Hindlimb muscle (tissue), 1 donor: ENCODE results near the gene STAT5A. TPM values are rescaled to one million over a fixed set of nuclear protein-coding genes. Genes with fewer than 3 reads are reported as not detected.
A peak's percentile ranks its signal among the peaks of the same experiment; 100 is the strongest.
"Not testable (repeated sequence)": the region's sequence is repeated elsewhere in the genome, so short reads cannot be mapped to it uniquely, and the experiment has no call there.

ENCODE experiments used
- DNase-seq: peaks from one replicate; pipeline ENCODE4 v3.0.0-alpha.2; 2013
- polyA plus RNA-seq: library from polyadenylated mRNA; unstranded; fragments of 120-200 nt; gene quantifications from one replicate; pipeline ENCODE4 v1.2.1, GENCODE V29; 2013; ENCODE audit not compliant: insufficient read length

Gene STAT5A
- 22.1 TPM for polyA plus RNA-seq

GRCh38 chr17:42287977-42288802 lies at the start of gene STAT5A:
Gene STAT5A (plus strand): TSS chr17:42288498. CDS start chr17:42289412, 914 bp downstream.
- peak; percentile 91 for DNase-seq

- DNase-seq: not testable (repeated sequence)
These were observed 48.7 kb upstream of the STAT5A start for GRCh38 chr17:42239576-42239975.

- DNase-seq: no peak
These were observed 48.1 kb upstream of the STAT5A start for GRCh38 chr17:42240201-42240600.

- not testable (repeated sequence) for DNase-seq
These were observed 47.4 kb upstream of the STAT5A start for GRCh38 chr17:42240863-42241262.

GRCh38 chr17:42241871-42242270 lies 46.4 kb upstream of the STAT5A start:
- DNase-seq: no peak

- no peak for DNase-seq
These were observed 44.8 kb upstream of the STAT5A start for GRCh38 chr17:42243493-42243982.

GRCh38 chr17:42244116-42244515 lies 44.2 kb upstream of the STAT5A start:
- not testable (repeated sequence) for DNase-seq

- not testable (repeated sequence) for DNase-seq
These were observed 43.1 kb upstream of the STAT5A start for GRCh38 chr17:42245183-42245582.

- DNase-seq: no peak
These were observed 41.8 kb upstream of the STAT5A start for GRCh38 chr17:42246515-42246914.

- DNase-seq: no peak
These were observed 40.6 kb upstream of the STAT5A start for GRCh38 chr17:42247734-42248133.

- peak; percentile 88 for DNase-seq
These were observed 39.7 kb upstream of the STAT5A start for GRCh38 chr17:42248351-42249179.

GRCh38 chr17:42249681-42250446 lies 38.4 kb upstream of the STAT5A start:
- no peak for DNase-seq

GRCh38 chr17:42251115-42251514 lies 37.2 kb upstream of the STAT5A start:
- no peak for DNase-seq

GRCh38 chr17:42252597-42253550 lies 35.4 kb upstream of the STAT5A start:
- DNase-seq: no peak

- no peak for DNase-seq
These were observed 34.7 kb upstream of the STAT5A start for GRCh38 chr17:42253578-42253977.

- no peak for DNase-seq
These were observed 32.9 kb upstream of the STAT5A start for GRCh38 chr17:42255445-42255844.

- DNase-seq: no peak
These were observed 28.0 kb upstream of the STAT5A start for GRCh38 chr17:42260318-42260717.

GRCh38 chr17:42264366-42264765 lies 23.9 kb upstream of the STAT5A start:
- DNase-seq: not testable (repeated sequence)

- no peak for DNase-seq
These were observed 21.8 kb upstream of the STAT5A start for GRCh38 chr17:42266462-42266861.

GRCh38 chr17:42266918-42267766 lies 21.2 kb upstream of the STAT5A start:
- DNase-seq: no peak
